ENCODE data around the gene CRYGS.
"Not testable (repeated sequence)": the region's sequence is repeated elsewhere in the genome, so short reads cannot be mapped to it uniquely, and the experiment has no call there.

DNA sequence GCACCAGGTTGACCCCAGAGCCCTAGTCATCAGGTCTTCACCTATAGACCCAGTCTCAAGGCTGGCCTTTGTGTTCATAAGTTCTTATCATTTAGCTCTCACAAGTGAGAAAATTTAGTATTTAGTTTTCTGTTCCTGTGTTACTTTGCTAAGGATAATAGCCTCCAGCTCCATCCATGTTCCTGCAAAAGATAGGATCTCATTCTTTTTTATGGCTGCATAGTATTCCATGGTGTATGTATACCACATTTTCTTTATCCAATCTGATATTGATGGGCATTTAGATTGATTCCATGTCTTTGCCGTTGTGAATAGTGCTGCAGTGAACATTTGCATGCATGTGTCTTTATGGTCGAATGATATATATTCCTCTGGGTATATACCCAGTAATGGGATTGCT lies 46.2 kb downstream of the CRYGS start:
- TF ChIP-seq, protein P1, sequence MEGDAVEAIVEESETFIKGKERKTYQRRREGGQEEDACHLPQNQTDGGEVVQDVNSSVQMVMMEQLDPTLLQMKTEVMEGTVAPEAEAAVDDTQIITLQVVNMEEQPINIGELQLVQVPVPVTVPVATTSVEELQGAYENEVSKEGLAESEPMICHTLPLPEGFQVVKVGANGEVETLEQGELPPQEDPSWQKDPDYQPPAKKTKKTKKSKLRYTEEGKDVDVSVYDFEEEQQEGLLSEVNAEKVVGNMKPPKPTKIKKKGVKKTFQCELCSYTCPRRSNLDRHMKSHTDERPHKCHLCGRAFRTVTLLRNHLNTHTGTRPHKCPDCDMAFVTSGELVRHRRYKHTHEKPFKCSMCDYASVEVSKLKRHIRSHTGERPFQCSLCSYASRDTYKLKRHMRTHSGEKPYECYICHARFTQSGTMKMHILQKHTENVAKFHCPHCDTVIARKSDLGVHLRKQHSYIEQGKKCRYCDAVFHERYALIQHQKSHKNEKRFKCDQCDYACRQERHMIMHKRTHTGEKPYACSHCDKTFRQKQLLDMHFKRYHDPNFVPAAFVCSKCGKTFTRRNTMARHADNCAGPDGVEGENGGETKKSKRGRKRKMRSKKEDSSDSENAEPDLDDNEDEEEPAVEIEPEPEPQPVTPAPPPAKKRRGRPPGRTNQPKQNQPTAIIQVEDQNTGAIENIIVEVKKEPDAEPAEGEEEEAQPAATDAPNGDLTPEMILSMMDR (IDR thresholded peaks at IDR 0.05; ENCODE audit: low read depth, low read length, poor library complexity, severe bottlenecking), result not testable (repeated sequence)
- not testable (repeated sequence) for TF ChIP-seq EZH2phosphoT487 (IDR thresholded peaks at IDR 0.05; ENCODE audit: borderline replicate concordance, low read length)
